Astrocyte of the cerebellum (primary cell): Measurements from ENCODE around the gene ATP8A1.
"Not testable (repeated sequence)": the region's sequence is repeated elsewhere in the genome, so short reads cannot be mapped to it uniquely, and the experiment has no call there.

Experiments used
- DNase-seq: peaks from one replicate; pipeline ENCODE4 v3.0.0-alpha.2; 2011; ENCODE audit warnings: low read depth
- H3K4me3 ChIP-seq: 2 replicates; pipeline ENCODE4 v1.5.1; 2011; ENCODE audit warnings: mild to moderate bottlenecking, low read depth, low read length, moderate library complexity
- CTCF ChIP-seq: IDR thresholded peaks from 2 replicates; pipeline ENCODE4 v1.5.1; 2012; ENCODE audit warnings: low read length, low read depth, moderate library complexity, mild to moderate bottlenecking; ENCODE audit errors: missing control alignments
- in situ Hi-C: cut with HindIII; loops from 2 replicates; pipeline ENCODE4 v1.10.0; 2017; ENCODE audit warnings: low sequenced_read_pairs

Gene ATP8A1

GRCh38 chr4:42492962-42493361 lies 163.9 kb downstream of the ATP8A1 start:
- DNase-seq = no peak
- in situ Hi-C loops = no loop called here

GRCh38 chr4:42490015-42490414 lies 166.9 kb downstream of the ATP8A1 start:
- in situ Hi-C loops = no loop called here
- no peak for TF ChIP-seq CTCF
- H3K4me3 ChIP-seq = no peak overlapping the region
- DNase-seq = no peak

More at GRCh38 chr4:42492962-42493361, 163.9 kb downstream of the ATP8A1 start:
- H3K4me3 ChIP-seq = no peak overlapping the region
- no peak for TF ChIP-seq CTCF

- H3K4me3 ChIP-seq = no peak overlapping the region
- no peak for TF ChIP-seq CTCF
- in situ Hi-C loops = no loop called here
- DNase-seq = no peak
These were observed 167.8 kb downstream of the ATP8A1 start for GRCh38 chr4:42489095-42489494.

- no peak for TF ChIP-seq CTCF
- in situ Hi-C loops = no loop called here
- no peak for DNase-seq
- H3K4me3 ChIP-seq = no peak overlapping the region
These were observed 168.4 kb downstream of the ATP8A1 start for GRCh38 chr4:42488554-42488953.

GRCh38 chr4:42488114-42488513 lies 168.8 kb downstream of the ATP8A1 start:
- TF ChIP-seq CTCF = no peak
- in situ Hi-C loops = no loop called here
- no peak overlapping the region for H3K4me3 ChIP-seq
- no peak for DNase-seq

- no peak for TF ChIP-seq CTCF
- no peak overlapping the region for H3K4me3 ChIP-seq
- DNase-seq = no peak
- in situ Hi-C loops = no loop called here
These were observed 169.7 kb downstream of the ATP8A1 start for GRCh38 chr4:42487230-42487629.

GRCh38 chr4:42486156-42486555 lies 170.7 kb downstream of the ATP8A1 start:
- DNase-seq, in situ Hi-C loops, H3K4me3 ChIP-seq: not testable (repeated sequence)
